GM23338 (cell line): ENCODE data around the gene SNRNP27. TPM values are rescaled to one million over a fixed set of nuclear protein-coding genes. Genes with fewer than 3 reads are reported as not detected.

Experiments
- ATAC-seq: fragments of 200-7000 bp; cut with Tn5 transposase; 3 replicates; pipeline ENCODE4 v1.9.1; 2020
- DNase-seq: peaks from one replicate; pipeline ENCODE4 v3.0.0-alpha.2; 2015; ENCODE audit warnings: low spot score
- H2AFZ ChIP-seq: fragments of 200-600 bp; sonication (generic); 2 replicates; pipeline ENCODE4 v1.8.0; 2016; ENCODE audit warnings: antibody characterized with exemption, mild to moderate bottlenecking, moderate library complexity
- H3F3A ChIP-seq: fragments of 200-600 bp; sonication (generic); replicated peaks from 2 replicates; pipeline ENCODE4 v1.8.0; 2017; ENCODE audit warnings: antibody characterized with exemption, mixed run types, low read depth
- H3K27ac ChIP-seq: fragments of 200-600 bp; sonication (generic); 2 replicates; pipeline ENCODE4 v1.6.1; 2016; ENCODE audit warnings: low read depth
- H3K27me3 ChIP-seq: fragments of 200-600 bp; sonication (generic); 2 replicates; pipeline ENCODE4 v1.8.0; 2016; ENCODE audit warnings: mild to moderate bottlenecking, mixed run types, moderate library complexity; ENCODE audit not compliant: insufficient read depth
- H3K36me3 ChIP-seq: fragments of 200-600 bp; sonication (generic); 2 replicates; pipeline ENCODE4 v1.8.0; 2016; ENCODE audit warnings: mild to moderate bottlenecking; ENCODE audit not compliant: insufficient read depth
- H3K4me1 ChIP-seq: fragments of 200-600 bp; sonication (generic); 2 replicates; pipeline ENCODE4 v1.8.0; 2016; ENCODE audit warnings: mild to moderate bottlenecking, moderate library complexity; ENCODE audit not compliant: insufficient read depth
- H3K4me2 ChIP-seq: fragments of 200-600 bp; sonication (generic); 2 replicates; pipeline ENCODE4 v1.7.1; 2017; ENCODE audit warnings: mixed run types
- H3K4me3 ChIP-seq: fragments of 200-600 bp; sonication (generic); 2 replicates; pipeline ENCODE4 v1.6.1; 2016; ENCODE audit warnings: mixed run types
- H3K79me2 ChIP-seq: fragments of 200-600 bp; sonication (generic); replicated peaks from 2 replicates; pipeline ENCODE4 v1.8.0; 2017; ENCODE audit warnings: mild to moderate bottlenecking; ENCODE audit not compliant: insufficient read depth
- H3K9me2 ChIP-seq: fragments of 200-600 bp; sonication (generic); 2 replicates; pipeline ENCODE4 v1.8.0; 2017; ENCODE audit not compliant: insufficient read depth
- H4K20me1 ChIP-seq: fragments of 200-600 bp; sonication (generic); replicated peaks from 2 replicates; pipeline ENCODE4 v1.8.0; 2017; ENCODE audit warnings: mild to moderate bottlenecking; ENCODE audit not compliant: insufficient read depth
- H3K27ac Mint-ChIP-seq: 2 replicates; pipeline ENCODE4 v1.8.0; 2020; ENCODE audit warnings: inconsistent platforms, mild to moderate bottlenecking, moderate library complexity, mixed read lengths
- H3K27me3 Mint-ChIP-seq: 3 replicates; pipeline ENCODE4 v1.8.0; 2022; ENCODE audit warnings: low read depth, mild to moderate bottlenecking, moderate library complexity, mixed read lengths, inconsistent platforms; ENCODE audit not compliant: insufficient read depth, poor library complexity
- H3K36me3 Mint-ChIP-seq: 3 replicates; pipeline ENCODE4 v1.8.0; 2021; ENCODE audit warnings: low read depth, mild to moderate bottlenecking, inconsistent platforms, moderate library complexity, mixed read lengths
- H3K4me1 Mint-ChIP-seq: 3 replicates; pipeline ENCODE4 v1.8.0; 2020; ENCODE audit warnings: mild to moderate bottlenecking, inconsistent platforms, mixed read lengths
- H3K4me3 Mint-ChIP-seq: 3 replicates; pipeline ENCODE4 v1.8.0; 2021; ENCODE audit warnings: moderate library complexity, mild to moderate bottlenecking, inconsistent platforms, mixed read lengths
- H3K9me3 Mint-ChIP-seq: 3 replicates; pipeline ENCODE4 v1.8.0; 2020; ENCODE audit warnings: moderate library complexity, mild to moderate bottlenecking, inconsistent platforms, mixed read lengths
- CTCF ChIP-seq, 2 experiments: fragments of 200-600 bp in 1 of 2; sonication (generic) in 1 of 2; conservative IDR thresholded peaks; 2 replicates each; pipeline versions ENCODE4 v1.5.1 to v1.6.1; 2016 to 2017; ENCODE audit warnings: antibody characterized with exemption in 2 of 2, low read depth in 2 of 2, mild to moderate bottlenecking in 2 of 2, moderate library complexity in 1 of 2
- EZH2 ChIP-seq: fragments of 200-600 bp; sonication (generic); IDR thresholded peaks from one replicate; pipeline ENCODE4 v1.8.0; 2017; ENCODE audit warnings: antibody characterized with exemption, mild to moderate bottlenecking, low read depth; ENCODE audit not compliant: unreplicated experiment
- EZH2phosphoT487 ChIP-seq: fragments of 200-600 bp; sonication (generic); IDR thresholded peaks from one replicate; pipeline ENCODE4 v1.8.1; 2018; ENCODE audit warnings: antibody characterized with exemption; ENCODE audit not compliant: unreplicated experiment
- STAT1 ChIP-seq: IDR thresholded peaks from one replicate; pipeline ENCODE4 v1.6.1; 2016; ENCODE audit warnings: antibody characterized with exemption; ENCODE audit not compliant: unreplicated experiment
- polyA plus RNA-seq: library from polyadenylated mRNA; unstranded; fragments of >200 nt; fragmentation: Nextera tagmentation; extraction: Ambion mirVana; gene quantifications from 2 replicates; pipeline ENCODE4 v1.2.1, GENCODE V29; 2016
- total RNA-seq: library from RNA; depleted of rRNA; stranded (reverse); fragments of >200 nt; shearing (Covaris generic); gene quantifications from 2 replicates; pipeline ENCODE4 v1.2.3, GENCODE V29; 2014
- TF ChIP-seq, protein P1 (sequence below): IDR thresholded peaks from 2 replicates; pipeline ENCODE4 v1.6.1; 2016; ENCODE audit warnings: antibody characterized with exemption
- TF ChIP-seq, protein P2 (sequence below): fragments of 250-450 bp; sonication (Bioruptor Pico); IDR thresholded peaks from 2 replicates; pipeline ENCODE4 v1.5.0; 2020; ENCODE audit warnings: mild to moderate bottlenecking, moderate library complexity

Gene SNRNP27
- total and polyA plus RNA-seq, 2 experiments from 2014 or later, result 54.3 to 133 TPM

DNA sequence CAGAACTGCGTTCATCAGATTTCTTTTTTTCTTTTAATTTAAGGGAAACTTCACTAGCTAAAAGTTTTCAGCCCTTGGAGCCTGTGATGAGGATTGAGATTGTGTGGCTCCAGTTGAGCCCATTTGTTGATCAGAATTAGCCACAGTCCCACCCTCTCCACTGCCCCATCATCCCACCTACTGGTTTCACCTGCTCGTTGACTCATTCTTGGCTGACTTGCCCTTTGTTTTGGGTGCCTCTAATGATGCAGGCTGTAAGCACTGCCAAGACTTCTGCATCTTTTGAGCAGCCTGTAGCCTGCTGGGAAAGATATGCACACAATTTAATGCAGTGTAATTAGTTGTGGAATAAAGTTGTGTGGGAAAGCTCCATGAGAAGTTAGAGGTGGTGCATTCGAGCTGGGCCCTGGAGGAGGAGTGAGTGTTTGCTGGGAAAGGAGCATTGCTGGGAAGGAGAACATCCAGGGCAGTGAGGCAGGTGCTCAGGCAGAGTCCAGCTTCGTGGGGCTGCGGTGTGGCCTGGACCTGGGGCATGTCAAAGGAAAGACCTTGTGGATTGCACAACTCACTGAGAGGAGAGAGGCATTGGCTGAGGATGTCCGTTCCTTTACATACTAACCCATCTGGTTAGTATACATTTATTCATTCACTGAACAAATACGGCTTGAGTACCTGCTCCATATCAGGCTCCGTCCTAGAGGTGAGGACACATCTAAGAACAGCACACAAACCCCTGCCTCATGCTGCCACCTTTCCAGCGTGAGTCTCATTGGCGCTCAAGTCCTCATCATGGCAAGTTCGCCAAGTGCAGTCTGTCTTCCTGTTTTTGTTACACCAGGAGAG, 49.5 kb downstream of the SNRNP27 start:
- ATAC-seq, result peak; percentile 23; the same call in 1 of the 3 replicates
- no peak overlapping the region for H3K4me2 ChIP-seq
- H3K4me3 Mint-ChIP-seq, result no peak overlapping the region

More for the DNA sequence above, 49.5 kb downstream of the SNRNP27 start:
- Mint-ChIP-seq H3K27ac (no peak overlapping the region; the same call in 1 of the 2 replicates), H3K9me3 (no peaks in the 10 kb centered on the region), H3K27me3 (peaks cover 5% of the 10 kb centered on the region), H3K4me1 (peaks cover 14% of the 10 kb centered on the region; the same call in 2 of the 3 replicates), H3K36me3 (no peaks in the 10 kb centered on the region; the same call in 2 of the 3 replicates)
- H3K27me3 ChIP-seq, result no peaks in the 10 kb centered on the region
- H3K27ac ChIP-seq, result no peak overlapping the region
- H3K4me1 ChIP-seq, result peaks cover 9% of the 10 kb centered on the region
- DNase-seq, result no peak
- no peaks in the 10 kb centered on the region for H4K20me1 ChIP-seq
- no peaks in the 10 kb centered on the region for H3K9me2 ChIP-seq
- H2AFZ ChIP-seq, result no peak overlapping the region
- H3F3A ChIP-seq, result no peaks in the 10 kb centered on the region
- H3K79me2 ChIP-seq, result no peaks in the 10 kb centered on the region
- TF ChIP-seq, protein P1, sequence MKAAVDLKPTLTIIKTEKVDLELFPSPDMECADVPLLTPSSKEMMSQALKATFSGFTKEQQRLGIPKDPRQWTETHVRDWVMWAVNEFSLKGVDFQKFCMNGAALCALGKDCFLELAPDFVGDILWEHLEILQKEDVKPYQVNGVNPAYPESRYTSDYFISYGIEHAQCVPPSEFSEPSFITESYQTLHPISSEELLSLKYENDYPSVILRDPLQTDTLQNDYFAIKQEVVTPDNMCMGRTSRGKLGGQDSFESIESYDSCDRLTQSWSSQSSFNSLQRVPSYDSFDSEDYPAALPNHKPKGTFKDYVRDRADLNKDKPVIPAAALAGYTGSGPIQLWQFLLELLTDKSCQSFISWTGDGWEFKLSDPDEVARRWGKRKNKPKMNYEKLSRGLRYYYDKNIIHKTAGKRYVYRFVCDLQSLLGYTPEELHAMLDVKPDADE, result no peak
- no peak for TF ChIP-seq EZH2phosphoT487
- TF ChIP-seq STAT1, result no peak
- TF ChIP-seq EZH2, result no peak
- TF ChIP-seq, protein P2, sequence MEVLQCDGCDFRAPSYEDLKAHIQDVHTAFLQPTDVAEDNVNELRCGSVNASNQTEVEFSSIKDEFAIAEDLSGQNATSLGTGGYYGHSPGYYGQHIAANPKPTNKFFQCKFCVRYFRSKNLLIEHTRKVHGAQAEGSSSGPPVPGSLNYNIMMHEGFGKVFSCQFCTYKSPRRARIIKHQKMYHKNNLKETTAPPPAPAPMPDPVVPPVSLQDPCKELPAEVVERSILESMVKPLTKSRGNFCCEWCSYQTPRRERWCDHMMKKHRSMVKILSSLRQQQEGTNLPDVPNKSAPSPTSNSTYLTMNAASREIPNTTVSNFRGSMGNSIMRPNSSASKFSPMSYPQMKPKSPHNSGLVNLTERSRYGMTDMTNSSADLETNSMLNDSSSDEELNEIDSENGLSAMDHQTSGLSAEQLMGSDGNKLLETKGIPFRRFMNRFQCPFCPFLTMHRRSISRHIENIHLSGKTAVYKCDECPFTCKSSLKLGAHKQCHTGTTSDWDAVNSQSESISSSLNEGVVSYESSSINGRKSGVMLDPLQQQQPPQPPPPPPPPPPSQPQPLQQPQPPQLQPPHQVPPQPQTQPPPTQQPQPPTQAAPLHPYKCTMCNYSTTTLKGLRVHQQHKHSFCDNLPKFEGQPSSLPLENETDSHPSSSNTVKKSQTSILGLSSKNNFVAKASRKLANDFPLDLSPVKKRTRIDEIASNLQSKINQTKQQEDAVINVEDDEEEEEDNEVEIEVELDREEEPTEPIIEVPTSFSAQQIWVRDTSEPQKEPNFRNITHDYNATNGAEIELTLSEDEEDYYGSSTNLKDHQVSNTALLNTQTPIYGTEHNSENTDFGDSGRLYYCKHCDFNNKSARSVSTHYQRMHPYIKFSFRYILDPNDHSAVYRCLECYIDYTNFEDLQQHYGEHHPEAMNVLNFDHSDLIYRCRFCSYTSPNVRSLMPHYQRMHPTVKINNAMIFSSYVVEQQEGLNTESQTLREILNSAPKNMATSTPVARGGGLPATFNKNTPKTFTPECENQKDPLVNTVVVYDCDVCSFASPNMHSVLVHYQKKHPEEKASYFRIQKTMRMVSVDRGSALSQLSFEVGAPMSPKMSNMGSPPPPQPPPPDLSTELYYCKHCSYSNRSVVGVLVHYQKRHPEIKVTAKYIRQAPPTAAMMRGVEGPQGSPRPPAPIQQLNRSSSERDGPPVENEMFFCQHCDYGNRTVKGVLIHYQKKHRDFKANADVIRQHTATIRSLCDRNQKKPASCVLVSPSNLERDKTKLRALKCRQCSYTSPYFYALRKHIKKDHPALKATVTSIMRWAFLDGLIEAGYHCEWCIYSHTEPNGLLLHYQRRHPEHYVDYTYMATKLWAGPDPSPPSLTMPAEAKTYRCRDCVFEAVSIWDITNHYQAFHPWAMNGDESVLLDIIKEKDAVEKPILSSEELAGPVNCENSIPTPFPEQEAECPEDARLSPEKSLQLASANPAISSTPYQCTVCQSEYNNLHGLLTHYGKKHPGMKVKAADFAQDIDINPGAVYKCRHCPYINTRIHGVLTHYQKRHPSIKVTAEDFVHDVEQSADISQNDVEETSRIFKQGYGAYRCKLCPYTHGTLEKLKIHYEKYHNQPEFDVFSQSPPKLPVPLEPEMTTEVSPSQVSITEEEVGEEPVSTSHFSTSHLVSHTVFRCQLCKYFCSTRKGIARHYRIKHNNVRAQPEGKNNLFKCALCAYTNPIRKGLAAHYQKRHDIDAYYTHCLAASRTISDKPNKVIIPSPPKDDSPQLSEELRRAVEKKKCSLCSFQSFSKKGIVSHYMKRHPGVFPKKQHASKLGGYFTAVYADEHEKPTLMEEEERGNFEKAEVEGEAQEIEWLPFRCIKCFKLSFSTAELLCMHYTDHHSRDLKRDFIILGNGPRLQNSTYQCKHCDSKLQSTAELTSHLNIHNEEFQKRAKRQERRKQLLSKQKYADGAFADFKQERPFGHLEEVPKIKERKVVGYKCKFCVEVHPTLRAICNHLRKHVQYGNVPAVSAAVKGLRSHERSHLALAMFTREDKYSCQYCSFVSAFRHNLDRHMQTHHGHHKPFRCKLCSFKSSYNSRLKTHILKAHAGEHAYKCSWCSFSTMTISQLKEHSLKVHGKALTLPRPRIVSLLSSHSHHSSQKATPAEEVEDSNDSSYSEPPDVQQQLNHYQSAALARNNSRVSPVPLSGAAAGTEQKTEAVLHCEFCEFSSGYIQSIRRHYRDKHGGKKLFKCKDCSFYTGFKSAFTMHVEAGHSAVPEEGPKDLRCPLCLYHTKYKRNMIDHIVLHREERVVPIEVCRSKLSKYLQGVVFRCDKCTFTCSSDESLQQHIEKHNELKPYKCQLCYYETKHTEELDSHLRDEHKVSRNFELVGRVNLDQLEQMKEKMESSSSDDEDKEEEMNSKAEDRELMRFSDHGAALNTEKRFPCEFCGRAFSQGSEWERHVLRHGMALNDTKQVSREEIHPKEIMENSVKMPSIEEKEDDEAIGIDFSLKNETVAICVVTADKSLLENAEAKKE, result no peak
- no peak for TF ChIP-seq CTCF (conservative IDR thresholded peaks at IDR 0.05; ENCODE audit: low read depth in 2 of 2)
- no peaks in the 10 kb centered on the region for H3K36me3 ChIP-seq
- H3K4me3 ChIP-seq, result no peak overlapping the region
